SH-SY5Y (cell line): ENCODE measurements around the gene NELL2.

Source experiments
- GATA2 ChIP-seq: IDR thresholded peaks from 2 replicates; pipeline ENCODE4 v1.6.1; 2011; ENCODE audit warnings: mild to moderate bottlenecking, low read depth, low read length
- GATA3 ChIP-seq: IDR thresholded peaks from 2 replicates; pipeline ENCODE4 v1.6.1; 2011; ENCODE audit warnings: low read depth, mild to moderate bottlenecking, low read length, moderate library complexity

GRCh38 chr12:44637875-44638274 is 238.2 kb downstream of the NELL2 start:
- TF ChIP-seq GATA3 = no peak
- TF ChIP-seq GATA2 = no peak
